Stimulated activated CD4-positive, alpha-beta T cell treated with anti-CD3 and anti-CD28 coated beads, Interleukin-12 subunit alpha, Interleukin-12 subunit beta, amount 100 ng/mL, for 4 hours (primary cell): ENCODE measurements around the gene AMZ1.

Source experiments
- DNase-seq: peaks from one replicate; pipeline ENCODE4 v3.0.0-alpha.2; 2020

AMZ1 gene

GRCh38 chr7:2651847-2652735, 35.9 kb upstream of the AMZ1 start:
- DNase-seq = no peak

GRCh38 chr7:2652736-2653060, 35.3 kb upstream of the AMZ1 start:
- DNase-seq = no peak

DNA sequence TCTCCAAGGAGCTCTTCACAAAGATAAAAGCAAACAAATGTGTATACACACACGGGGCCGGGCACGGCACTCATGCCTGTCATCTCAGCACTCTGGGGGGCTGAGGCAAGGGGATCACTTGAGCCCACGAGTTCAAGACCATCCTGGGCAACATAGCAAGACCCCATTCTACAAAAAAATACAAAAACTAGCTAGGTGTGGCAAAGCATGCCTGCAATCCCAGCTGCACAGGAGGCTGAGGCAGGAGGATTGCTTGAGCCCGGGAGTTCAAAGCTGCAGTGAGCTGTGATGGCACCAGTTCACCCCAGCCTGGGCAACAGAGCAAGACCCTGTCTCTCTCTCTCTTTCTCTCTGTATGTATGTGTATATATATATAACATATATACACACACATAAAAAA, 33.9 kb upstream of the AMZ1 start:
- no peak for DNase-seq

DNA sequence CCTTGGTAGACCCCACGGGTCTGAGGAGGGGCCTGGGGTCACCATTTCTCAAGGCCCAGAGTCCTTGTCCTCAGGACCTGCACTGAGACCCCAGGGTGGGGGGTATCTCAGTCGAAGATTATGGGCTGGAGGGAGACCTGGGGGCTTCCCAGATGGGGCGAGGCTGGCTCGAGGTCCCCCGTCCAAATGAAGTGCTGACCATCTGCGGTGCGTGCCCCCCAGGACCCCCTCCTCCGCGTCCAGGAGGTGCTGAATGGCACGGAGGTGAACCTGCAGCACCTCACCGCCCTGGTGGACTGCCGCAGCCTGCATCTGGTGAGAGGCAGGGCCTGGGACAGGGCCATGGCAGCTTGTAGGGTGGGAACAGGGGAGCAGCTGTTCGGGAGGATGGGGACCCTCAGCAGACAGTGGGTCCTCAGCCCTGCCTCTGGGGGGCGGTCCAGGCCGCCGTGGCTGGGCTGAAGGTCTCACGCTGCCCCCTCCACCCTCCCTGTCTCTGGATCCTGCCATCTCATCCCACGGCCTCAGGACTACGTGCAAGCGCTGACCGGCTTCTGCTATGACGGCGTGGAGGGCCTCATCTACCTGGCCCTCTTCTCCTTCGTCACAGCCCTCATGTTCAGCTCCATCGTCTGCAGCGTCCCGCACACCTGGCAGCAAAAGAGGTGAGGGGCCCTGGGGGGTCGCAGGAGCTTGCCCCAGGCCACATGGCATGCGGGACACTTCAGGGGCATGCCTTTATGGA, 32.0 kb upstream of the AMZ1 start:
- DNase-seq = no peak

DNA sequence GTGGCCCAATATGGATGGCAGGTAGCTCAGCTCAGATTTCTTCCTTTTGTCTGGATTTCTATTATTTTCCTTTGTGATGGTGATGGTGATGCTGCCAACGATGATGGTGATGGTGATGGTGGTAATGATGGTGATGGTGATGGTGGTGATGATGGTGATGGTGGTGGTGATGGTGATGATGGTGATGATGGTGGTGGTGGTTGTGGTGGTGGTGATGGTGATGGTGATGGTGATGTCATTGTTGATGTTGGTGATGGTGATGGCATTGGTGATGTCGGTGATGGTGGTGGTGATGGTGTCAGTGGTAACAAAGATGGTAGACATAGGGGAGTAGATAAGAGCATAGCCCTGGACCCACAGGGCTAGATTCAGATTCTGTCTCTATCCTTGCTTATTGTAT, 30.8 kb upstream of the AMZ1 start:
- DNase-seq = no peak

- DNase-seq = no peak
Observed at GRCh38 chr7:2657920-2658671, 29.9 kb upstream of the AMZ1 start.

- DNase-seq = no peak
Observed at GRCh38 chr7:2658941-2659340, 29.1 kb upstream of the AMZ1 start.

DNA sequence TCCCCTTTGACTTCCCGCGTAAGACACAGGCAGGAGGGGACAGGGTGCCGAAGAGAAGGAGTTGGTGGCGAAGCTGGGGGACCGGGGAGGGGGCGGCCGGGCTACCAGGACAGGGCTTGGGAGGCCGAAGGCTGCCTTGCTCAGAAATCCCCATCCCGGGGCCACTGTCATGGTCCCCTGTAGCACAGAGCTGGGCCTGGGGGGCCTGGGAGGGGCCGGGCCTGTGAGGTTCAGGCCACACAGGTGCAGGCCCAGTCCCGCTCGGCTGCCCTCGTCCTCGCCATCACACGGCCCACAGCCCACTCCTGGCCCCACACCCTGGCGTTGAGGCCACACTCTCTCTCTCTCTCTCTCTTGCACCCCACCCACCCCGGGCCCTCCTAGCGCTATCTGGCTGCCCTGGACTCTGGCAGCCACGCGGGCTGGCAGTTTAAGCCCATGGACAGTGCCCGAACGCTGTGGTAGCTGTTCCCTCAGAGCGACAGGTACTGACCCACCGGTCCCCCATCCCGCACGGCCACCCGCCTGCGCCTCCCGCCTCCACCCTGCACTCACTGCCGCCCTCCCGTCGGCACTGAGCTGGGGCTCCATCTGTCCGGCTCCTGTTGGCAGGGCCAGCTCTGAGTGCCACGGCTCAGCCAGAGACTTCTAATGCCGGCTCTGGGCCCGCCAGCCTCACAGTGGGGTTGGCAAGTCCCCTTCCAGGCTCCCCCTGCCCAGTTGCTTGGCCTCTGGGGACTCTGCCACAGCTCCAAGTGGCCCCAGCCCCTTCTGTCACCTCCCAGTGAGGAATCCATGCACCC, 28.2 kb upstream of the AMZ1 start:
- DNase-seq = no peak

GRCh38 chr7:2660359-2661095, 27.5 kb upstream of the AMZ1 start:
- no peak for DNase-seq

DNA sequence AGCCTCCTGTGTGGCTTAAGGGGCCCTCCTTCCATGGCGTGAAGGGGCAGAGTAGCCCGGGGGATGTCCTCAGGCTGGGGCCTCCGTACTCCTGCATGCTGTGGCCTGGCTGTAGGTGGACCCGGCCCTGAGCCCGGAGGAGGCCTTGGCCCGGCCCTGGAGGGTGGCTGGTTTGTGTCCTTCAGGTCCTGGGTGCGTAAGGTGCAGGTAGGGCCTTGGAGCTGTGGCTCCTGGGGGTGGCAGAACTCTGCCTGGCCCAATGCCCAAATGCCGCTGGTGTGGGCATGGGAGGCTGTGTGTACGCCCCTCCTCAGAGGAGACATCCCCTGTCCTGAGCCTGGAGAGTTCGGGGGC, 26.9 kb upstream of the AMZ1 start:
- no peak for DNase-seq

GRCh38 chr7:2661602-2662272, 26.3 kb upstream of the AMZ1 start:
- DNase-seq = no peak

DNA sequence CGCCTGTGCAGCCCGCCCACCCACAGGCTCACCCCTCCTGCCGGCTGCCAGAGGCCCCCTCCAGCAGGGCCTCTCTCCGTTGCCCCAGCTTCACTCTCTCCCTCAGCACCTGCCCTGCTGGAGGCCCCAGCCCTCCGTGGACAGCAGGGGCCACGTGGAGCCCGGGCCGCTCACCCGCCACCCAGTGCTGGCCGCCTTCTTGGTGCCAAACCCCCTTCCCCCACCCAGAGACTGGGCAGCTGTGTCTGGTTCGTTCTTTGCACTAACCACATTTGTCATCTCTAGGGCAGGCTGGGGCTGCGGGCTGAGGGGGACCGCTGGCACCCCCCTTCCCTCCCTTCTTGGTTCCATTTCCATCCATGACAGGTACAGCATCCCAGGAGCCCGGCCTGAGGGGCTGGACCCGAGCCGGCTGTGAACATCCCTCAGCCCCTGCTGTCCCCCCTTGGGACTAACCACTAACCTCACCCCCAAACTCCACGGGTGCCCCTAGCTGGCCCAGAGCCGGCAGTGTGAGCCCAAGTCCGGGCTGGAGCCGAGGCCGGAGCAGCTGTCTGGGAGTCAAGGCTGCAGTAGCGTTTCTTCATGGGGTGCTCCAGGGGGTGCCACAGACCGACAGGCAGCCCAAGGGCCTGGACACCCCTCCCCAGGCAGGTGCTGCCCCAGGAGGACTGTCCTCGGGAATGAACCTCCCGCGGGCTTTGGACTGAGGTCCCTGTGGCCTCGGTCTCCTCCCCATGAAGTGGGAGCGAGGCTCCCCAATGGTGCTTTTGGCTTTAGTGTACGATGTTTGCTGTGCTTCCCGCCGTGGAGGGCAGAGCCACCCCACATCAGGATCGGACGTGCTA, 25.5 kb upstream of the AMZ1 start:
- no peak for DNase-seq

GRCh38 chr7:2663121-2663886, 24.7 kb upstream of the AMZ1 start:
- no peak for DNase-seq

- DNase-seq = no peak
Observed at GRCh38 chr7:2663960-2664359, 24.0 kb upstream of the AMZ1 start.

DNA sequence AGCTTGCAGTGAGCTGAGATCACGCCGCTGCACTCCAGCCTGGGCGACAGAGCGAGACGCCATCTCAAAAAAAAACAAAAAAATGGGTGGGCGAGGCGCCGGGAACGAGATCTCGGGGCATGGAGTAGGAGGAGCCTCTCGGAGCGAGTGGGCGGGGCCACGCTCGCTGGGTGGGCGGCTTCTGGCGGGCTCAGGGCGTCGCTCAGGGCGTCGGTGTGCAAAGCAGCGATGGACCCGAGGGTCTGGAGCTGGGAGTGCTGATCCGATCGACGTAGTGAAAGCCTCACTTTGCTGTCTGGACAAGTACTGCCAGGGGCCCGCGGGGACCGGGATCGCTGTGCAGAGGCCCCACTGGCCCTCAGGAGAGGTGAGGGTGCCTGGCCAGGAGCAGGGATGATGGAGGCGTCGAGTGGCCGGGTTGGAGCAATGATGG, 22.6 kb upstream of the AMZ1 start:
- DNase-seq = no peak

GRCh38 chr7:2666155-2666554, 21.8 kb upstream of the AMZ1 start:
- no peak for DNase-seq

DNA sequence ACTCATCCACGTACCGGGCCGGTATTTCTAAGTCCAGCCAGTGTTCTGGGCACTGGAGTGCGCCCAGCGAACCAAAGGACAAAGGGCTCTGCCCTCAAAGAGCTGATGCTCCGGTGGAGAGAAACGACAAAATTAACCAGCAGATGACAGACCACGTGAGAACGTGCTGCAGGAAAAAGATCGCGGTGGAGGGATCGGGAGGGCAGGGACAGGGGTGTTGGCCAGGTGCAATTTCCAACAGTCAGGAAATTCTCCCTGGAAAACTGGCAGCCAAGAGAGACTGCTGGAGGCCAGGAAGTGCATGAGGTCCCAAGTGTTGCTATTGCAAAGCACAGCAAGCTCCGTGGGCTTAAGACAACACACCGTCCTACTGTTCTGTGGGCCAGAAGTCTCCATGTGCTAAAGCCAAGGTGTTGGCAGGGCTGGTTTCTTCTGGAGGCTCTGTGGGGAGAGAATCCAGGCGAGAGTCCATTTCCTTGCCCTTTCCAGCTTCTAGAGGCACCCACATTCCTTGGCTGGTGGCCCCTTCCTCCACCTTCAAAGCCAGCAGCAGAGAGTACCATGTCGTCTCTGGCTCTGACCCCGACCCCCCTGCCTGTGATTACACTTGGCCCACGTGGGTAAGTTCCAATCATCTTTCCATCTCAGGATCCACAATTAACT, 21.3 kb upstream of the AMZ1 start:
- DNase-seq = no peak

GRCh38 chr7:2667843-2668242, 20.2 kb upstream of the AMZ1 start:
- DNase-seq = no peak

- DNase-seq = no peak
Observed at GRCh38 chr7:2668401-2668800, 19.6 kb upstream of the AMZ1 start.
